Endothelial cell of umbilical vein (primary cell): ENCODE measurements around the gene FAM234B. TPM values are rescaled to one million over a fixed set of nuclear protein-coding genes. Genes with fewer than 3 reads are reported as not detected.

Experiments used
- BruUV-seq: library from RNA; stranded (reverse); fragments of 400-500 nt; replicated peaks from 2 replicates; lab custom pipeline; 2021; lab: Mats Ljungman, UMichigan
- CTCF ChIA-PET: fragments of 300-600, 350-600 bp; sonication (Branson Sonifier 250); formaldehyde crosslinking; loops from one replicate; lab custom pipeline; 2021; ENCODE audit warnings: antibody characterized with exemption, inconsistent platforms; lab: Charles Lee
- POLR2A ChIA-PET: fragments of 300-600, 350-600 bp; sonication (Branson Sonifier 250); formaldehyde crosslinking; loops from one replicate; lab custom pipeline; 2021; ENCODE audit warnings: antibody characterized with exemption, inconsistent platforms; lab: Charles Lee
- DNase-seq: peaks from one replicate; pipeline ENCODE4 v3.0.0-alpha.2; 2011; ENCODE audit warnings: low read depth, low spot score
- FAIRE-seq: peaks from 2 replicates; lab custom pipeline; 2011; peaks lifted over from hg19 to GRCh38; lab: Jason Lieb, UNC
- H2AFZ ChIP-seq: 2 replicates; pipeline ENCODE4 v1.6.0; 2012; ENCODE audit warnings: low read depth, low read length, control low read depth, inconsistent platforms
- H3K27ac ChIP-seq: 2 replicates; pipeline ENCODE4 v1.5.1; 2011; ENCODE audit warnings: low read depth, mild to moderate bottlenecking, control low read depth, low read length, moderate library complexity; ENCODE audit not compliant: insufficient read depth
- H3K27me3 ChIP-seq, 2 experiments: 2 replicates each; pipeline versions ENCODE4 v1.6.0 to v1.6.1; 2011; ENCODE audit warnings: low read length in 2 of 2, mixed read lengths in 1 of 2; ENCODE audit not compliant: control insufficient read depth in 2 of 2, insufficient read depth in 2 of 2
- H3K36me3 ChIP-seq, 2 experiments: 2 replicates in 1 of 2; 3 replicates in 1 of 2; pipeline ENCODE4 v1.5.1; 2011; ENCODE audit warnings: low read length in 2 of 2, mild to moderate bottlenecking in 1 of 2, moderate library complexity in 1 of 2; ENCODE audit not compliant: control insufficient read depth in 2 of 2, insufficient read depth in 2 of 2; ENCODE audit errors: extremely low read depth in 1 of 2
- H3K4me1 ChIP-seq: 3 replicates; pipeline ENCODE4 v1.5.1; 2011; ENCODE audit warnings: mild to moderate bottlenecking, low read length; ENCODE audit not compliant: control insufficient read depth, insufficient read depth; ENCODE audit errors: extremely low read depth
- H3K4me2 ChIP-seq: 2 replicates; pipeline ENCODE4 v1.6.1; 2011; ENCODE audit warnings: low read length, control low read depth, mixed read lengths; ENCODE audit not compliant: insufficient read depth
- H3K4me3 ChIP-seq, 3 experiments: fragments of 200-600 bp in 1 of 3; sonication (generic), shearing (Covaris generic) in 1 of 3; replicated peaks in 1 of 3; 2 replicates each; pipeline ENCODE4 v1.5.1; 2011 to 2016; ENCODE audit warnings: control low read depth in 3 of 3, low read length in 3 of 3, mild to moderate bottlenecking in 2 of 3, inconsistent platforms in 1 of 3, low read depth in 1 of 3, moderate library complexity in 1 of 3; ENCODE audit not compliant: insufficient read depth in 1 of 3
- H3K79me2 ChIP-seq: 2 replicates; pipeline ENCODE4 v1.6.0; 2012; ENCODE audit warnings: low read length, inconsistent platforms; ENCODE audit not compliant: control insufficient read depth, insufficient read depth
- H3K9ac ChIP-seq: replicated peaks from 2 replicates; pipeline ENCODE3; 2011; ENCODE audit warnings: low read length, control low read depth; ENCODE audit not compliant: insufficient read depth; ENCODE audit errors: extremely low read depth
- H3K9me1 ChIP-seq: replicated peaks from 3 replicates; pipeline ENCODE4 v1.6.0; 2011; ENCODE audit warnings: mild to moderate bottlenecking, low read length; ENCODE audit not compliant: control insufficient read depth, insufficient read depth; ENCODE audit errors: extremely low read depth
- H3K9me3 ChIP-seq: replicated peaks from 2 replicates; pipeline ENCODE4 v1.5.1; 2012; ENCODE audit warnings: low read length, inconsistent platforms; ENCODE audit not compliant: control insufficient read depth, insufficient read depth
- H4K20me1 ChIP-seq: replicated peaks from 2 replicates; pipeline ENCODE3; 2011; ENCODE audit warnings: mild to moderate bottlenecking, low read length; ENCODE audit not compliant: control insufficient read depth, insufficient read depth; ENCODE audit errors: extremely low read depth
- CTCF ChIP-seq, 2 donors: IDR thresholded peaks; 1 replicate in 1 of 2; 2 replicates in 1 of 2; pipeline ENCODE4 v1.5.1; 2011; ENCODE audit warnings: low read length in 2 of 2, mild to moderate bottlenecking in 2 of 2, moderate library complexity in 2 of 2, control low read depth in 1 of 2, inconsistent platforms in 1 of 2, low read depth in 1 of 2; ENCODE audit not compliant: insufficient read depth in 1 of 2; ENCODE audit errors: extremely low read depth in 1 of 2
- EZH2 ChIP-seq: IDR thresholded peaks from 2 replicates; pipeline ENCODE4 v1.6.1; 2012; ENCODE audit warnings: borderline replicate concordance, low read depth, mild to moderate bottlenecking, moderate library complexity, low read length, inconsistent platforms; ENCODE audit not compliant: severe bottlenecking
- FOS ChIP-seq: IDR thresholded peaks from 2 replicates; pipeline ENCODE4 v1.6.1; 2011; ENCODE audit warnings: mild to moderate bottlenecking, low read length, moderate library complexity, borderline replicate concordance; ENCODE audit not compliant: insufficient read depth
- GATA2 ChIP-seq: IDR thresholded peaks from 2 replicates; pipeline ENCODE4 v1.7.0; 2011; ENCODE audit warnings: low read depth, mild to moderate bottlenecking, moderate library complexity, mixed read lengths, low read length; ENCODE audit not compliant: insufficient read length, insufficient read depth
- POLR2A ChIP-seq: IDR thresholded peaks from 2 replicates; pipeline ENCODE4 v1.6.1; 2012; ENCODE audit warnings: low read depth, mild to moderate bottlenecking, control low read depth, low read length
- POLR2AphosphoS5 ChIP-seq: IDR thresholded peaks from 2 replicates; pipeline ENCODE4 v1.6.1; 2012; ENCODE audit warnings: low read depth, mild to moderate bottlenecking, control low read depth, low read length, moderate library complexity; ENCODE audit not compliant: insufficient read depth
- dilution Hi-C: fragments of 300-500 bp; cut with MboI; formaldehyde crosslinking; loops from one replicate; pipeline ENCODE4 v1.15.0; 2019; ENCODE audit warnings: low sequenced_read_pairs; ENCODE audit not compliant: extremely low pct_ligation_motif_present
- intact Hi-C: fragments of 100-400 bp; cut with micrococcal nuclease; formaldehyde crosslinking; loops from one replicate; pipeline ENCODE4 v1.10.0; 2022
- polyA plus RNA-seq, 4 experiments: library from polyadenylated mRNA; depleted of rRNA in 3 of 4; stranded (reverse) in 3 of 4; unstranded in 1 of 4; fragments of >200 nt; gene quantifications; 2 replicates each; pipeline versions ENCODE4 v1.2.1 to v1.2.3, GENCODE V29; 2011 to 2012; ENCODE audit warnings: missing spikeins in 1 of 4
- total RNA-seq: library from RNA; stranded (reverse); gene quantifications from 2 replicates; pipeline ENCODE4 v1.2.3, GENCODE V29; 2021
- TF ChIP-seq, protein P1 (sequence below): IDR thresholded peaks from 2 replicates; pipeline ENCODE4 v1.6.1; 2011; ENCODE audit not compliant: insufficient read depth, insufficient read length

The FAM234B gene
- total and polyA plus RNA-seq, 2 donors (not counting 3 experiments of a cell fraction or from before 2014, with no cell fraction given): 4.9 to 13.2 TPM

DNA sequence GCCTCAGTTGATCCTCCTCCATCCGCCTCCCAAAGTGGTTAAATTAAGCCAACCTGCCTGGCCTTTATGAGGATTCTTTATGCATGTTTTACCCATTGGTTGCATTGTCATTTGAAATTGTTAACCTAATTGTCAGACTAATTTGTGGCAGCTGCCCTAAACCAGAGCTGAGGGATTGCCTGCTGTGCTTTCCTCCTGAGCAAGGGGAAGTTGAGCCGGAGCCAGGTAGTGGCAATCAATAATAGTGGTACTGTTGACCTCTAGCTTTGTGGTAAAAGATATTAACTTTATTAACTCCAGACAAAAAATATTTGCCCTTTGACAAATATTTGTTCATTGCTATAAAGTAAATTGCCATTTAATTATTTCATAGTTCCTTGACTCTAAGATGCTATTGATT, 38.5 kb upstream of the FAM234B start:
- Histone ChIP-seq H2AFZ (no peak overlapping the region), H3K4me1 (peaks cover 8% of the 10 kb centered on the region), H3K27ac (no peak overlapping the region), H3K79me2 (no peaks in the 10 kb centered on the region), H3K9me1 (no peaks in the 10 kb centered on the region), H3K4me2 (no peak overlapping the region), H3K9me3 (no peaks in the 10 kb centered on the region), H3K4me3 (no peak overlapping the region), H3K27me3 (no peaks in the 10 kb centered on the region), H3K9ac (no peak overlapping the region), H3K36me3 (no peaks in the 10 kb centered on the region), H4K20me1 (no peaks in the 10 kb centered on the region)
- TF ChIP-seq POLR2A (no peak), FOS (no peak), POLR2AphosphoS5 (no peak), EZH2 (no peak), CTCF (IDR thresholded peaks at IDR 0.05; ENCODE audit: extremely low read depth in 1 of 2, insufficient read depth in 1 of 2, low read depth in 1 of 2, low read length in 2 of 2) (no peak), GATA2 (no peak)
- TF ChIP-seq, protein P1, sequence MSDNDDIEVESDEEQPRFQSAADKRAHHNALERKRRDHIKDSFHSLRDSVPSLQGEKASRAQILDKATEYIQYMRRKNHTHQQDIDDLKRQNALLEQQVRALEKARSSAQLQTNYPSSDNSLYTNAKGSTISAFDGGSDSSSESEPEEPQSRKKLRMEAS: no peak
- no TSS peak for BruUV-seq
- DNase-seq (no peak), FAIRE-seq (no peak)
- dilution Hi-C loops: no loop called here
- CTCF ChIA-PET: no interaction called here
- POLR2A ChIA-PET: no interaction called here
- intact Hi-C loops: no loop called here
